CD14-positive monocyte (primary cell): Measurements from ENCODE around the gene TYK2. TPM values are rescaled to one million over a fixed set of nuclear protein-coding genes. Genes with fewer than 3 reads are reported as not detected.

Experiments
- DNase-seq, 3 donors: peaks; one replicate each; pipeline ENCODE4 v3.0.0-alpha.2; 2011 to 2022
- H2AFZ ChIP-seq: 2 replicates; pipeline ENCODE4 v1.6.0; 2012; ENCODE audit warnings: mild to moderate bottlenecking, low read depth, low read length, inconsistent platforms; ENCODE audit not compliant: insufficient read depth, poor library complexity, severe bottlenecking
- H3K27ac ChIP-seq, 2 donors: 1 replicate in 1 of 2; 2 replicates in 1 of 2; pipeline ENCODE4 v1.5.1; 2012 to 2013; ENCODE audit warnings: low read length in 2 of 2, control low read depth in 1 of 2, inconsistent platforms in 1 of 2, low read depth in 1 of 2, mild to moderate bottlenecking in 1 of 2
- H3K27me3 ChIP-seq, 2 donors: one replicate each; pipeline versions ENCODE4 v1.6.0 to v1.6.1; 2011 to 2013; ENCODE audit warnings: low read length in 2 of 2; ENCODE audit not compliant: control insufficient read depth in 2 of 2, insufficient read depth in 2 of 2
- H3K36me3 ChIP-seq, 2 donors: replicated peaks in 1 of 2; 1 replicate in 1 of 2; 2 replicates in 1 of 2; pipeline versions ENCODE4 v1.5.1 to v1.6.1; 2012 to 2013; ENCODE audit warnings: low read length in 2 of 2, control low read depth in 1 of 2, inconsistent platforms in 1 of 2, mild to moderate bottlenecking in 1 of 2; ENCODE audit not compliant: insufficient read depth in 2 of 2, control insufficient read depth in 1 of 2
- H3K4me1 ChIP-seq, 2 donors: 1 replicate in 1 of 2; 2 replicates in 1 of 2; pipeline versions ENCODE4 v1.5.1 to v1.6.1; 2012 to 2013; ENCODE audit warnings: low read length in 2 of 2, control low read depth in 1 of 2, inconsistent platforms in 1 of 2, mild to moderate bottlenecking in 1 of 2, moderate library complexity in 1 of 2; ENCODE audit not compliant: insufficient read depth in 2 of 2, control insufficient read depth in 1 of 2
- H3K4me2 ChIP-seq: replicated peaks from 2 replicates; pipeline ENCODE3; 2012; ENCODE audit warnings: low read length, moderate library complexity, mild to moderate bottlenecking; ENCODE audit not compliant: poor library complexity, severe bottlenecking; ENCODE audit errors: extremely low read depth
- H3K4me3 ChIP-seq, 3 experiments: fragments of 200-600 bp in 1 of 3; sonication (generic) in 1 of 3; replicated peaks in 1 of 3; 1 replicate in 2 of 3; 2 replicates in 1 of 3; pipeline ENCODE4 v1.5.1; 2011 to 2013; ENCODE audit warnings: low read length in 3 of 3, mild to moderate bottlenecking in 3 of 3, control low read depth in 2 of 3, low read depth in 2 of 3, inconsistent platforms in 1 of 3, moderate library complexity in 1 of 3
- H3K79me2 ChIP-seq: 2 replicates; pipeline ENCODE4 v1.6.0; 2012; ENCODE audit warnings: mild to moderate bottlenecking, control low read depth, inconsistent platforms, low read length, moderate library complexity; ENCODE audit not compliant: insufficient read depth
- H3K9ac ChIP-seq: 2 replicates; pipeline ENCODE4 v1.6.0; 2017; ENCODE audit warnings: low read length, mild to moderate bottlenecking; ENCODE audit not compliant: insufficient read depth, poor library complexity, severe bottlenecking
- H3K9me3 ChIP-seq, 2 donors: replicated peaks in 1 of 2; 1 replicate in 1 of 2; 2 replicates in 1 of 2; pipeline versions ENCODE4 v1.5.1 to v1.6.1; 2012 to 2013; ENCODE audit warnings: low read length in 2 of 2, control low read depth in 1 of 2; ENCODE audit not compliant: control insufficient read depth in 1 of 2, insufficient read depth in 1 of 2
- H4K20me1 ChIP-seq: 2 replicates; pipeline ENCODE4 v1.6.0; 2012; ENCODE audit warnings: mild to moderate bottlenecking, low read length, control low read depth, moderate library complexity; ENCODE audit not compliant: insufficient read depth
- H3K27ac Mint-ChIP-seq, 7 donors: one replicate each; pipeline ENCODE4 v1.8.0; 2020; ENCODE audit warnings: mild to moderate bottlenecking in 7 of 7, mixed read lengths in 7 of 7, moderate library complexity in 6 of 7, inconsistent platforms in 2 of 7
- H3K27me3 Mint-ChIP-seq, 3 donors: one replicate each; pipeline ENCODE4 v1.8.0; 2021 to 2022; ENCODE audit warnings: low read depth in 3 of 3, mild to moderate bottlenecking in 3 of 3, mixed read lengths in 3 of 3, moderate library complexity in 3 of 3, inconsistent platforms in 1 of 3
- H3K36me3 Mint-ChIP-seq, 2 donors: one replicate each; pipeline ENCODE4 v1.8.0; 2020; ENCODE audit warnings: mixed read lengths in 2 of 2, inconsistent platforms in 1 of 2, mild to moderate bottlenecking in 1 of 2
- H3K4me1 Mint-ChIP-seq: one replicate; pipeline ENCODE4 v1.8.0; 2020; ENCODE audit warnings: mild to moderate bottlenecking, mixed read lengths
- H3K4me3 Mint-ChIP-seq, 2 donors: one replicate each; pipeline ENCODE4 v1.8.0; 2020; ENCODE audit warnings: mild to moderate bottlenecking in 2 of 2, mixed read lengths in 2 of 2, moderate library complexity in 1 of 2
- H3K9me3 Mint-ChIP-seq, 7 donors: one replicate each; pipeline ENCODE4 v1.8.0; 2020 to 2022; ENCODE audit warnings: mixed read lengths in 7 of 7, mild to moderate bottlenecking in 6 of 7, moderate library complexity in 6 of 7, inconsistent platforms in 2 of 7
- WGBS: methylation state at CpG from one replicate; pipeline ENCODE4 v1.1.5; 2013; ENCODE audit warnings: missing lambda C conversion rate; ENCODE audit not compliant: insufficient coverage; 5-methylcytosine and 5-hydroxymethylcytosine counted together
- intact Hi-C, 2 donors: fragments of 100-400 bp; cut with micrococcal nuclease; formaldehyde crosslinking; loops; one replicate each; pipeline versions ENCODE4 v1.15.0 to v1.15.1; 2023
- polyA plus RNA-seq, 3 donors: library from polyadenylated mRNA; depleted of rRNA in 1 of 3; unstranded in 2 of 3; stranded (reverse) in 1 of 3; fragments of 300-500 nt in 2 of 3; fragments of >200 nt in 1 of 3; fragmentation: Illumina TruSeq in 2 of 3; gene quantifications; 1 replicate in 2 of 3; 2 replicates in 1 of 3; pipeline ENCODE4 v1.2.3, GENCODE V29; 2012 to 2021
- TF ChIP-seq, protein P1 (sequence below): fragments of 200-600 bp; IDR thresholded peaks from one replicate; pipeline ENCODE4 v1.8.0; 2022; ENCODE audit warnings: antibody characterized with exemption, mild to moderate bottlenecking

The TYK2 gene
- polyA plus RNA-seq, 3 donors, result 82.9 to 441 (median 113) TPM

DNA sequence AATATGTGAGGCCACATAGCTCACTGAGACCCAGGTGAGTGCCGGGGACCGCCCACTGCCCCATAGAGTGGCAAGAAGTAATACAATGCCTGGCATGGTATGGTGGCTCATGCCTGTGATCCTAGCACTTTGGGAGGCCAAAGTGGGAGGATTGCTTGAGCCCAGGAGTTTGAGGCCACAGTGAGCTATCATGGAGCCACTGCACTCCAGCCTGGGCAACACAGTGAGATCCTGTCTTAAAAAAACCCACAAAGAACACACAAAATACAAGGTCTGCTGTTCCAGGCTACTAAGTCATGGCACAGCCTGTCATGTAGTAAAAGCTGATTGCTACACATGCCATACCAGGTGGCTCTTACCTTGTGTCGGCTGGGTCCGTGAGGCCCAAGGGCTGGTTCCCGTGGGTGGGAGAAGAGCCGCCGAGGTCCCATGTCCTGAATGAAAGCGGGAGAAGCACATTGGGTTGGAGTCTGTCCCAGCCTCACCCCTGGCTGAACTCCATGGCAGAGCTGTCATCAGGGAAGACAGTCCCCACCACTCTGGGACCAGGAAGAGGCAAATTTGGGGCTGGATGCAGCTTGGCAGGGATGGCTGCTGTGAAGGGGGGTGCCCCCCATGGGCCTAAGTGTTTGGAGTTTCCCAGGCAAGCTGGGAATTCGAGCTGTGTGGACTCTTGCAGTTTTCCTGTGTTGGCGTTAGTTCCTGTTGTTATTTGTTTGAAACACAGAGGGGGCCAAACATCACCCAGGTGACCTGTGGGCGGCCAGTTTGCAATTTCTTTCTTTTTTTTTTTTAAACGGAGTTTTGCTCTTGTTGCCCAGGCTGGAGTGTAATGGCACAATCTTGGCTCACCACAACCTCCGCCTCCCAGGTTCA, 61.3 kb downstream of the TYK2 start:
- H3K4me1 ChIP-seq, result peaks cover 7 to 15% of the 10 kb centered on the region in 2 donors
- no peak overlapping the region for H3K4me2 ChIP-seq
- no peak for DNase-seq
- Mint-ChIP-seq H3K4me3 (no peak overlapping the region), H3K36me3 (peaks cover 41 to 73% of the 10 kb centered on the region in 2 donors), H3K4me1 (peaks cover 11% of the 10 kb centered on the region), H3K27ac (peak overlapping the region in 2 of 7 donors; percentile 35 to 41), H3K27me3 (peaks cover 2 to 5% (median 3%) of the 10 kb centered on the region in 3 donors), H3K9me3 (peaks cover 0 to 1% (median 0%) of the 10 kb centered on the region in 7 donors)
- TF ChIP-seq, protein P1, sequence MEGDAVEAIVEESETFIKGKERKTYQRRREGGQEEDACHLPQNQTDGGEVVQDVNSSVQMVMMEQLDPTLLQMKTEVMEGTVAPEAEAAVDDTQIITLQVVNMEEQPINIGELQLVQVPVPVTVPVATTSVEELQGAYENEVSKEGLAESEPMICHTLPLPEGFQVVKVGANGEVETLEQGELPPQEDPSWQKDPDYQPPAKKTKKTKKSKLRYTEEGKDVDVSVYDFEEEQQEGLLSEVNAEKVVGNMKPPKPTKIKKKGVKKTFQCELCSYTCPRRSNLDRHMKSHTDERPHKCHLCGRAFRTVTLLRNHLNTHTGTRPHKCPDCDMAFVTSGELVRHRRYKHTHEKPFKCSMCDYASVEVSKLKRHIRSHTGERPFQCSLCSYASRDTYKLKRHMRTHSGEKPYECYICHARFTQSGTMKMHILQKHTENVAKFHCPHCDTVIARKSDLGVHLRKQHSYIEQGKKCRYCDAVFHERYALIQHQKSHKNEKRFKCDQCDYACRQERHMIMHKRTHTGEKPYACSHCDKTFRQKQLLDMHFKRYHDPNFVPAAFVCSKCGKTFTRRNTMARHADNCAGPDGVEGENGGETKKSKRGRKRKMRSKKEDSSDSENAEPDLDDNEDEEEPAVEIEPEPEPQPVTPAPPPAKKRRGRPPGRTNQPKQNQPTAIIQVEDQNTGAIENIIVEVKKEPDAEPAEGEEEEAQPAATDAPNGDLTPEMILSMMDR, result no peak
- H3K36me3 ChIP-seq, result peaks cover 70 to 78% of the 10 kb centered on the region in 2 donors
- H3K9ac ChIP-seq, result no peak overlapping the region
- no peaks in the 10 kb centered on the region for H3K9me3 ChIP-seq
- intact Hi-C loops, result no loop called here
- no peak overlapping the region for H3K4me3 ChIP-seq
- 97% methylated on average over 10 of the region's 13 CpGs for WGBS
- H3K79me2 ChIP-seq, result no peaks in the 10 kb centered on the region
- H2AFZ ChIP-seq, result no peak overlapping the region
- no peaks in the 10 kb centered on the region for H3K27me3 ChIP-seq
- H3K27ac ChIP-seq, result no peak overlapping the region
- peaks cover 21% of the 10 kb centered on the region for H4K20me1 ChIP-seq

DNA sequence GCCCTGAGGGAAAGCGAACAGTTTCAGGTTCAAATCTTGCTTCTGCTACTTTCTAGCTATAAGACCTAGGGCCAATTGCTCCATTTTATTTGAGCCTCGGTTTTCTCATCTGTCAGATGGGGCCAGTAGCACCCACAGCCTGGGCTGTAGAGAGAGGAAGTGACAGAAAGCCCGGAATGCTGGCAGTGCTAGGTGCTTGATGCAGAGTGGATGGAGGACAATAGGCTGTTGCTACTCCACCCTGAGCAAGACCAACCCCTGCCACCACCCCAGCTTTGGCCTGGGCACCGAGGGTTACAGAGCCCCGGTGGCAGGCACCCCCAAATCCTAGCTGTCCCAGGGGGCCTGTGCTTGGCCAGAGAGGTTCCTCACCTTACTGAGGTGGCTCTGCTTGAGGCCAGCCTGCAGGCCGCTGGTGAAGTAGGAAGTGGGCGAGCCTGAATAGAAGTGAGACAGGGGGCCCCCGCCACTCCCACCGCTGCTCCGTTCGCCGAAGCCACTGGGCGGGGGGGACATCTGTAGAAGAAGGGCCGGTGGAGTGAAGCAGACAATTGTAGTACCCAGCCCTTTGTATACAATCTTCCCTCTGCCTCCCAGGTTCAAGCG, 62.4 kb downstream of the TYK2 start:
- TF ChIP-seq, protein P1, result no peak
- Histone ChIP-seq H3K4me2 (no peak overlapping the region), H2AFZ (no peak overlapping the region), H3K79me2 (no peaks in the 10 kb centered on the region), H3K27ac (no peak overlapping the region), H3K27me3 (no peaks in the 10 kb centered on the region), H3K9me3 (no peaks in the 10 kb centered on the region), H3K4me1 (peaks cover 7 to 15% of the 10 kb centered on the region in 2 donors), H4K20me1 (peaks cover 14% of the 10 kb centered on the region), H3K9ac (no peak overlapping the region), H3K4me3 (no peak overlapping the region), H3K36me3 (peaks cover 60 to 67% of the 10 kb centered on the region in 2 donors)
- WGBS, result 83% methylated on average over 10 of the region's 15 CpGs
- peaks cover 36 to 63% of the 10 kb centered on the region in 2 donors for H3K36me3 Mint-ChIP-seq
- H3K27ac Mint-ChIP-seq, result peak overlapping the region in 1 of 7 donors; percentile 40
- H3K4me1 Mint-ChIP-seq, result peaks cover 11% of the 10 kb centered on the region
- H3K9me3 Mint-ChIP-seq, result peaks cover 0 to 1% (median 0%) of the 10 kb centered on the region in 7 donors
- no peak for DNase-seq
- peaks cover 2 to 5% (median 3%) of the 10 kb centered on the region in 3 donors for H3K27me3 Mint-ChIP-seq
- no peak overlapping the region for H3K4me3 Mint-ChIP-seq
- intact Hi-C loops, result no loop called here
